Activated naive CD4-positive, alpha-beta T cell treated with anti-CD3 and anti-CD28 coated beads, Interleukin-2, amount 10 ng/mL, durations not matched to agents 7 days and 5 days (primary cell): ENCODE measurements around the gene SIRPB1.
"Not testable (repeated sequence)": the region's sequence is repeated elsewhere in the genome, so short reads cannot be mapped to it uniquely, and the experiment has no call there.

Experiments used
- CTCF ChIA-PET: fragments of 350-600 bp; sonication (Branson Sonifier 250); formaldehyde crosslinking; loops from one replicate; lab custom pipeline; 2021; ENCODE audit warnings: antibody characterized with exemption; lab: Charles Lee
- DNase-seq: peaks from one replicate; pipeline ENCODE4 v3.0.0-alpha.2; 2020
- H3K27ac Mint-ChIP-seq: one replicate; pipeline ENCODE4 v1.8.0; 2021; ENCODE audit warnings: mild to moderate bottlenecking, moderate library complexity, mixed read lengths
- H3K27me3 Mint-ChIP-seq: one replicate; pipeline ENCODE4 v1.8.0; 2021; ENCODE audit warnings: mild to moderate bottlenecking, mixed read lengths
- H3K36me3 Mint-ChIP-seq: one replicate; pipeline ENCODE4 v1.8.0; 2021; ENCODE audit warnings: mixed read lengths
- H3K4me1 Mint-ChIP-seq: one replicate; pipeline ENCODE4 v1.8.0; 2021; ENCODE audit warnings: mixed read lengths
- H3K4me3 Mint-ChIP-seq: one replicate; pipeline ENCODE4 v1.8.0; 2021; ENCODE audit warnings: mild to moderate bottlenecking, moderate library complexity, mixed read lengths
- H3K9me3 Mint-ChIP-seq: one replicate; pipeline ENCODE4 v1.8.0; 2021; ENCODE audit warnings: mixed read lengths

Gene SIRPB1

DNA sequence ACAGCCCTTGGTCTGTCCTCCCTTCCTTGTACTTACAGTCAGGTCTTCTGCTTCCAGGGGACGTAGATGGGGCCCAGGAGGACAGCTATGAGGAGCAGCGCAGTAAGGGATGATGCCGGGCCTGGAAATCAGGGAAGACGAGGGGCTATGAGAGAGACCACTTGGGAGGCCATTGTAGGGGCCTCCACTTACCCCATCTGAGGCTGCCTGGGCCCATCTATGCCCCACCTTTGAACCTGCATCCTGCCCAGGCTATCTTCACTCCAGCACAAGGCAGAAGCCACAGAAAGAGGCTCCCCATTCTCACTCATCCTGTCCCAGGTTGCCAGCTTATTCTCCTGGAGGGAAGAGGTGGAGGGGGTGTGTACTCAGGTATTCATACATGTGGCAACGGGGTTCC lies 10.4 kb upstream of the SIRPB1 start:
- no peaks in the 10 kb centered on the region for H3K9me3 Mint-ChIP-seq
- no peak overlapping the region for H3K4me3 Mint-ChIP-seq
- no peak for DNase-seq
- CTCF ChIA-PET, result no interaction called here
- H3K4me1 Mint-ChIP-seq, result peaks cover 38% of the 10 kb centered on the region
- no peak overlapping the region for H3K27ac Mint-ChIP-seq
- no peaks in the 10 kb centered on the region for H3K27me3 Mint-ChIP-seq
- H3K36me3 Mint-ChIP-seq, result peaks cover 78% of the 10 kb centered on the region

- Mint-ChIP-seq H3K27ac (no peak overlapping the region), H3K27me3 (no peaks in the 10 kb centered on the region), H3K4me1 (peaks cover 45% of the 10 kb centered on the region), H3K9me3 (no peaks in the 10 kb centered on the region), H3K4me3 (no peak overlapping the region), H3K36me3 (peaks cover 76% of the 10 kb centered on the region)
- no peak for DNase-seq
- CTCF ChIA-PET, result no interaction called here
These were observed 9.5 kb upstream of the SIRPB1 start for GRCh38 chr20:1629321-1629720.

GRCh38 chr20:1628621-1629020 lies 8.8 kb upstream of the SIRPB1 start:
- H3K36me3 Mint-ChIP-seq, result peaks cover 73% of the 10 kb centered on the region
- CTCF ChIA-PET, result no interaction called here
- no peak for DNase-seq
- H3K9me3 Mint-ChIP-seq, result no peaks in the 10 kb centered on the region
- H3K27ac Mint-ChIP-seq, result no peak overlapping the region
- peaks cover 46% of the 10 kb centered on the region for H3K4me1 Mint-ChIP-seq
- no peak overlapping the region for H3K4me3 Mint-ChIP-seq
- H3K27me3 Mint-ChIP-seq, result no peaks in the 10 kb centered on the region

DNA sequence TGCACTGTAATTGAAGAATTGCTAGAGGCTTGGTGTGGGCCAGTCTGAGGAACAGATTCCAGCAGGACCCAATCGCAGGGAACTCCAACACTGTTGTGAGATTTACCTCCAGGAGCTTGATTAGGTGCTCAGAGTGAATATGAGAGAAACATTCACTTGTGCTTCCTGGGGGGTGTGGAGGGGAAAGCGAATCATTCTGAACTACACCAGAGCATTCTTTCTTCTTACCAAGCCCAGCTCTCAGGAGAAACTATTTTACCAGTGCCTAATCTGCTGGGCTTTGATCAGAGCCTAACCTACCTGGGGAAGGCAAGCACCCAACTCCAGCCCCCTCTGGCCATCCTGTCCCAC lies 7.4 kb upstream of the SIRPB1 start:
- no peak overlapping the region for H3K27ac Mint-ChIP-seq
- no peak for DNase-seq

DNA sequence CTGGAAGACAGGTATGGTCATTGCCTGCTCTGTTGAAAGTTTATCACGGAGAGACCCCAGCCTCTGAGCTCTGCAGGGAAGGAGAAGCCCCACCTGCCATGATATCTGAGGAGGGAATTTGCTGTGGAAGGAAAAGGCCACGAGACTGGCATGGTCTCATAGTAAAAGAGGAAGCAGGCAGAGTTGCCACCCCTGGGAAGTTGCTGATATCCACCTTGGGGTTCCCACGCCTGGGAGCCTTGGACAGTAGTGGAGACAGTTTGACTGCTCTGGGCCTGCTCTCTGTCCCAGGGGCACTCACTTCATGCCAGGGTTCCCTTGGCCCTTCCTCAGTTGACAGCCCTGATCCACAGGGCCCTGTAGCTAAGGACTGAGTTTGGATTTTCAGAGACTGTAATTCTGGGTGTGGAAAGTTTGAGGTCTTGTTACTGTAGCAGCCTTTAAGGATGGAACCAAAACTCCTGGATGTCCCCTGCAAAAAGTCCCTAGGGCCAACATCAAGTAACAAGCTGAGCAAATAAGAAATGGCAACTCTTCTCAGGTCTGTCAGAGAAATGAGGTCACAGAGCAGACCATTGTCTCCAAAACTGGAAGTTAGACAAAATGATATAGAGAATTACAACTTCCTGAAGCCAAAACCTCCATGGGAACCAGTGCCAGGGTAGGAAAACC lies 6.9 kb upstream of the SIRPB1 start:
- Mint-ChIP-seq H3K4me1 (peaks cover 46% of the 10 kb centered on the region), H3K36me3 (peaks cover 67% of the 10 kb centered on the region), H3K9me3 (peaks cover 3% of the 10 kb centered on the region), H3K27me3 (no peaks in the 10 kb centered on the region), H3K27ac (no peak overlapping the region), H3K4me3 (no peak overlapping the region)
- CTCF ChIA-PET, result no interaction called here
- DNase-seq, result no peak

More for the DNA sequence above, 7.4 kb upstream of the SIRPB1 start:
- Mint-ChIP-seq H3K9me3 (peaks cover 3% of the 10 kb centered on the region), H3K36me3 (peaks cover 70% of the 10 kb centered on the region), H3K4me3 (no peak overlapping the region), H3K27me3 (no peaks in the 10 kb centered on the region), H3K4me1 (peaks cover 47% of the 10 kb centered on the region)
- CTCF ChIA-PET, result no interaction called here

- H3K27ac Mint-ChIP-seq, result peak overlapping the region; percentile 34
- CTCF ChIA-PET, result interaction anchor here (0.5 kb wide), 1 partner anchor 242 kb away, joined by 3 read pairs; no protein-coding TSS in a partner anchor
- no peak for DNase-seq
- no peaks in the 10 kb centered on the region for H3K27me3 Mint-ChIP-seq
- H3K9me3 Mint-ChIP-seq, result peaks cover 3% of the 10 kb centered on the region
- no peak overlapping the region for H3K4me3 Mint-ChIP-seq
- H3K4me1 Mint-ChIP-seq, result peaks cover 55% of the 10 kb centered on the region
- peaks cover 64% of the 10 kb centered on the region for H3K36me3 Mint-ChIP-seq
These were observed 5.4 kb upstream of the SIRPB1 start for GRCh38 chr20:1625083-1625690.

DNA sequence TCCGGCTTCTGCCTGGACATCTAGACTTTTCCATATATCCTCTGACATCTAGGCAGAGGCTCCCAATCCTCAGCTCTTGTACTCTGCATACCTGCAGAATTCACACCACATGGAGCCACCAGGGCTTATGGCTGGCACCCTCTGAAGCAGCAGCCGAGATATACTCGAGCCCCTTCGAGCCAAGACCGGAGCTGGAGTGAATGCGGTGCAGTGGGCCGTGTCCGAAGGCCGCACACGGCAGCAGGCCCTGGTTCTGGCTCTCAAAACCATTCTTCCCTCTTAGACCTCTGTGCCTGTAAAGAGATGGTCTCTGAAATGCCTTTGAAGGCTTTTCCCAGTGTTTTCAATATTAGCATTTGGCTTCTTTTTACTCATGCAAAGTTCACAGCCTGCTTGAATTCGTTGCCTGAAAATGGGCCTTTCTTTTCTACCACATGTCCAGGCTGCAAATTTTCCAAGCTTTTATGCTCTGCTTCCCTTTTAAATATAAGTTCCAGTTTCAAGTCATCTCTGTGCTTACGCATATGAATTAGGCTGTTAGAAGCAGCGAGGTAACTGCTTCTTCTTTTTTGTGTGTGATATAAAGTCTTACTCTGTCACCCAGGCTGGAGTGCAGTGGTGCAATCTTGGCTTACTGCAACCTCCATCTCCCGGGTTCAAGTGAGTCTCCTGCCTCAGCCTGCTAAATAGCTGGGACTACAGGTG lies 3.8 kb upstream of the SIRPB1 start:
- H3K4me3 Mint-ChIP-seq, result no peak overlapping the region
- peaks cover 59% of the 10 kb centered on the region for H3K36me3 Mint-ChIP-seq
- peaks cover 8% of the 10 kb centered on the region for H3K9me3 Mint-ChIP-seq
- H3K4me1 Mint-ChIP-seq, result peaks cover 70% of the 10 kb centered on the region
- CTCF ChIA-PET, result interaction anchor here (1.2 to 1.3 kb wide), 2 partner anchors 111 to 120 kb away, joined by 3 to 4 read pairs; no protein-coding TSS in a partner anchor
- no peak for DNase-seq
- H3K27me3 Mint-ChIP-seq, result no peaks in the 10 kb centered on the region
- H3K27ac Mint-ChIP-seq, result no peak overlapping the region

- no peaks in the 10 kb centered on the region for H3K27me3 Mint-ChIP-seq
- no peak for DNase-seq
- peaks cover 55% of the 10 kb centered on the region for H3K36me3 Mint-ChIP-seq
- CTCF ChIA-PET, result no interaction called here
- H3K4me3 Mint-ChIP-seq, result no peak overlapping the region
- peaks cover 69% of the 10 kb centered on the region for H3K4me1 Mint-ChIP-seq
- H3K9me3 Mint-ChIP-seq, result peaks cover 12% of the 10 kb centered on the region
- H3K27ac Mint-ChIP-seq, result peak overlapping the region; percentile 71
These were observed 2.6 kb upstream of the SIRPB1 start for GRCh38 chr20:1622450-1622849.

DNA sequence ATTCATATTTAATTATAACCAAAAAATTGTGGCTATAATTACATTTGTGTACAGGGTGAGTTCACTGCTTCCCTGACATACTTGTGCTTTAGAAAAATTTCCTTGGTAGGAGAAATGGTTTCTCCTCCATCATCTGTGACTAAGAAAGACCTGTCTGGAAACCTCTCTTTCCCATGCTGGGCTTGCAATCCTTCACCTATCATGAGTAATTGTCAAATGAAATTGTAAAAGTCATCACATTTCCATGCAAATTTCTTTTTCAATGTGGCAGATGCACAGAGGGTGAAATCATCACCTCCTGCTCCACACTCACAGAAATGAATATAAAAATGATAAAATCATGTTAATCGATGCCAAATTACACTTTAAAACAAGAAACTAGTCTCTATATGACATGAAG lies 1.5 kb upstream of the SIRPB1 start:
- no peaks in the 10 kb centered on the region for H3K27me3 Mint-ChIP-seq
- no peak overlapping the region for H3K27ac Mint-ChIP-seq
- CTCF ChIA-PET, result interaction anchor here (0.8 kb wide), 1 partner anchor 79 kb away, joined by 3 read pairs; no protein-coding TSS in a partner anchor
- no peak for DNase-seq
- H3K9me3 Mint-ChIP-seq, result peaks cover 12% of the 10 kb centered on the region
- peaks cover 68% of the 10 kb centered on the region for H3K4me1 Mint-ChIP-seq
- H3K4me3 Mint-ChIP-seq, result no peak overlapping the region
- peaks cover 53% of the 10 kb centered on the region for H3K36me3 Mint-ChIP-seq

DNA sequence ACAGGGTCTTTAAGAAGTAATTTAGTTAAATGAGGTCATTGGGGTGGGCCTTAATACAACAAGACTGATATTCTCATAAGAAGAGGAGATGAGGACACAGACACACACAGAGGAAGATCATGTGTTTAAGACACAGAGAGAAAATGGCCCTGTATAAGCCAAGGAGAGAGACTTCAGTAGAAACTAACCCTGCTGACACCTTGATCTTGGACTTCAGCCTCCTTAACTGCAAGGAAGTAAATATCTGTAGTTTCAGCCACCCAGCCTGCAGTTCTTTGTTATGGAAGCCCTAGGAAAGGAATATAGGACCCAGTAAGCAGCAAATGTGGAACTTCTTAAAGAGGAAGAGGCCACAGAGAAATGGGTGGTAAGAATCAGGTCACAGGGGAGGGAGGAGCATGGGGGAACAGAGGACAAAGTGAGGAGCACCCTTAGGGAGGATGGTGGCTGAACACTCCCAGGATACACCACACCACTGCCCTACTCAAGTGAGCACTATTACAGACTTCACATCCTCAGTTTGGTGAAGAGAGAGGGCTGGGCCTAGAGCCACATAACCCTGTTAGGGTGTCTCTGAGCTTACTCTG lies 762 bp downstream of the SIRPB1 start:
- peaks cover 15% of the 10 kb centered on the region for H3K9me3 Mint-ChIP-seq
- CTCF ChIA-PET, result interaction anchor here (1.0 to 1.6 kb wide), 3 partner anchors 32 to 146 kb away, joined by 3 read pairs; no protein-coding TSS in a partner anchor
- H3K4me1 Mint-ChIP-seq, result peaks cover 59% of the 10 kb centered on the region
- peak overlapping the region; percentile 29 for H3K27ac Mint-ChIP-seq
- H3K4me3 Mint-ChIP-seq, result no peak overlapping the region
- peaks cover 52% of the 10 kb centered on the region for H3K36me3 Mint-ChIP-seq
- DNase-seq, result no peak
- H3K27me3 Mint-ChIP-seq, result no peaks in the 10 kb centered on the region

- no peak overlapping the region for H3K4me3 Mint-ChIP-seq
- peaks cover 53% of the 10 kb centered on the region for H3K36me3 Mint-ChIP-seq
- H3K27me3 Mint-ChIP-seq, result no peaks in the 10 kb centered on the region
- CTCF ChIA-PET, result interaction anchor here (1.3 to 1.6 kb wide), 2 partner anchors 33 to 146 kb away, joined by 3 read pairs; no protein-coding TSS in a partner anchor
- H3K9me3 Mint-ChIP-seq, result peaks cover 15% of the 10 kb centered on the region
- DNase-seq, result no peak
- H3K27ac Mint-ChIP-seq, result no peak overlapping the region
- peaks cover 58% of the 10 kb centered on the region for H3K4me1 Mint-ChIP-seq
These were observed 1.3 kb downstream of the SIRPB1 start for GRCh38 chr20:1618479-1618878.

DNA sequence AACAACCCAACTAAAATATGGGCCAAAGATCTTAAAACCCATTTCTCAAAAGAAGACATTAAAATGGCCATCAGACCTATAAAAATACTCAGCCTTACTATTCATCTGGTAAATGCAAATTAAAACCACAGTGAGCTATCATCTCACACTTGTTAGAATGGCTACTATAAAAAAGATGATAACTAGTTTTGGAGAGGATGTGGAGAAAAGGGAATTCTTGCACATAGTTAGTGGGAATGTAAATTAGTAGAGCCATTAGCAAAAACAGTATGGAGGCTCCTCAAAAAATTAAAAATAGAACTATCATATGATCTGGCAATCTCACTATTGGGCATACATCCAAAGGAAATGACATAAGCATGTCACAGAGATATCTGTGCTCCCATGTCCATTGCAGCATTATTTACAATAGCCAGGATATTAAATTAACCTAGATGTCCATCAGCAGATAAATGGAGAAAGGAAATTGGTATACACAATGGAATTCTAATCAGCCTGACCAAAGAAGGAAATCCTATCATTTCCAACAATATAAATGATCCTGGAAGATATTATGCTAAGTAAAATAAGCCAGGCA lies 2.9 kb downstream of the SIRPB1 start:
- no peak overlapping the region for H3K4me3 Mint-ChIP-seq
- H3K4me1 Mint-ChIP-seq, result peaks cover 44% of the 10 kb centered on the region
- peaks cover 46% of the 10 kb centered on the region for H3K36me3 Mint-ChIP-seq
- no peak overlapping the region for H3K27ac Mint-ChIP-seq
- DNase-seq, result no peak
- CTCF ChIA-PET, result no interaction called here
- H3K27me3 Mint-ChIP-seq, result no peaks in the 10 kb centered on the region
- H3K9me3 Mint-ChIP-seq, result peaks cover 12% of the 10 kb centered on the region

DNA sequence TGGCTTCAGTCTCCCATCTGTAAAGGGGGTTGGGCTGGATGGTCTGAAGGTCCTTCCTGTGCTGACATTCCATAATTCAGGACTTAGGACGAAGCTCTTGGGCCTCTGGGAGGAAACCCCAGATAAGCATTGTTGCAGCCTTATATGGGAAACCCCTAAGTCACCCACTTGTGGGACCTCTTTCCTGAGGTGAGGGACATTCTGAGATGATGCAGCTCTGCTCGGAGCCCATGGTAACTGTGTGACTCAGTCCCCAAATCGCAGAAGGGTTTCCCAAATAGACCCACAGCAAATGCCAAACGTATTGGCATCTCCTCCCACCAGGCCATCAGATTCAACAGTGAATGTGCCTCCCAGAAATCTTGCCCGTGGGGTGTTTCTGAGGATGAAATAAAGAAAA lies 9.4 kb downstream of the SIRPB1 start:
- H3K27ac Mint-ChIP-seq, DNase-seq, H3K4me1 Mint-ChIP-seq, H3K9me3 Mint-ChIP-seq, H3K4me3 Mint-ChIP-seq, CTCF ChIA-PET, H3K27me3 Mint-ChIP-seq: not testable (repeated sequence)
- peaks cover 16% of the 10 kb centered on the region for H3K36me3 Mint-ChIP-seq
